Measurements from ENCODE around the gene CFAP65. TPM values are rescaled to one million over a fixed set of nuclear protein-coding genes. Genes with fewer than 3 reads are reported as not detected.

CFAP65 gene
- polyA plus RNA-seq, 12 donors, result 0.08 TPM; not detected in 11

Other genes starting within 250 kb of the CFAP65 start
- gene PRKAG3, start 209.7 kb downstream of the CFAP65 start, polyA plus RNA-seq (ENCODE audit: insufficient read length in 12 of 12), result 10 to 100 TPM in 9 of 12 donors, 1 to 10 TPM in 2, not detected in 1; 7.4 to 35.9 (median 25.3) TPM
- 1 to 10 TPM in 2 of 12 donors, under 1 TPM in 3, not detected in 7; 0.09 to 9.6 (median 0.78) TPM for gene WNT6, start 181.7 kb downstream of the CFAP65 start, polyA plus RNA-seq (ENCODE audit: insufficient read length in 12 of 12)
- 1 to 10 TPM in 2 of 12 donors, under 1 TPM in 5, not detected in 5; 0.08 to 5.2 (median 0.37) TPM for gene WNT10A, start 160.7 kb downstream of the CFAP65 start, polyA plus RNA-seq (ENCODE audit: insufficient read length in 12 of 12)
- under 1 TPM in 3 of 12 donors, not detected in 9; 0.07 to 0.19 (median 0.07) TPM for gene CDK5R2, start 81.8 kb downstream of the CFAP65 start, polyA plus RNA-seq (ENCODE audit: insufficient read length in 12 of 12)
- gene FEV, start 56.3 kb downstream of the CFAP65 start, polyA plus RNA-seq (ENCODE audit: insufficient read length in 12 of 12), result 1 to 10 TPM in 1 of 12 donors, under 1 TPM in 6, not detected in 5; 0.09 to 5.7 (median 0.17) TPM
- gene CRYBA2, start 48.1 kb downstream of the CFAP65 start, polyA plus RNA-seq (ENCODE audit: insufficient read length in 12 of 12), result not detected
- 10 to 100 TPM in 1 of 12 donors, under 1 TPM in 2, not detected in 9; 0.09 to 23.0 (median 0.30) TPM for gene IHH, start 19.4 kb upstream of the CFAP65 start, polyA plus RNA-seq (ENCODE audit: insufficient read length in 12 of 12)
- 10 to 100 TPM in 11 of 12 donors, not detected in 1; 12.2 to 17.1 (median 14.7) TPM for gene NHEJ1, start 119.3 kb upstream of the CFAP65 start, polyA plus RNA-seq (ENCODE audit: insufficient read length in 12 of 12)
- gene SLC23A3, start 128.5 kb upstream of the CFAP65 start, polyA plus RNA-seq (ENCODE audit: insufficient read length in 12 of 12), result 1 to 10 TPM in 7 of 12 donors, under 1 TPM in 3, not detected in 2; 0.53 to 3.4 (median 1.1) TPM
- gene CNPPD1, start 135.4 kb upstream of the CFAP65 start, polyA plus RNA-seq (ENCODE audit: insufficient read length in 12 of 12), result 10 to 100 TPM in 11 of 12 donors, not detected in 1; 28.7 to 52.0 (median 32.5) TPM
- gene RETREG2, start 136.8 kb upstream of the CFAP65 start, polyA plus RNA-seq (ENCODE audit: insufficient read length in 12 of 12), result 10 to 100 TPM in 11 of 12 donors, not detected in 1; 34.8 to 80.3 (median 43.3) TPM
- gene ZFAND2B, start 165.3 kb upstream of the CFAP65 start, polyA plus RNA-seq (ENCODE audit: insufficient read length in 12 of 12), result 10 to 100 TPM in 11 of 12 donors, not detected in 1; 16.5 to 36.6 (median 24.2) TPM
- 10 to 100 TPM in 11 of 12 donors, not detected in 1; 28.3 to 42.0 (median 29.6) TPM for gene ABCB6, start 177.4 kb upstream of the CFAP65 start, polyA plus RNA-seq (ENCODE audit: insufficient read length in 12 of 12)
- 10 to 100 TPM in 11 of 12 donors, not detected in 1; 26.7 to 49.9 (median 31.6) TPM for gene ATG9A, start 188.1 kb upstream of the CFAP65 start, polyA plus RNA-seq (ENCODE audit: insufficient read length in 12 of 12)
- 10 to 100 TPM in 11 of 12 donors, not detected in 1; 16.1 to 60.7 (median 24.1) TPM for gene ANKZF1, start 188.3 kb upstream of the CFAP65 start, polyA plus RNA-seq (ENCODE audit: insufficient read length in 12 of 12)
- 10 to 100 TPM in 1 of 12 donors, 1 to 10 TPM in 9, not detected in 2; 3.4 to 11.6 (median 5.4) TPM for gene GLB1L, start 203.9 kb upstream of the CFAP65 start, polyA plus RNA-seq (ENCODE audit: insufficient read length in 12 of 12)
- gene STK16, start 204.0 kb upstream of the CFAP65 start, polyA plus RNA-seq (ENCODE audit: insufficient read length in 12 of 12), result 10 to 100 TPM in 11 of 12 donors, not detected in 1; 13.6 to 36.2 (median 17.0) TPM
- under 1 TPM in 3 of 12 donors, not detected in 9; 0.21 to 0.24 (median 0.23) TPM for gene TUBA4B, start 211.7 kb upstream of the CFAP65 start, polyA plus RNA-seq (ENCODE audit: insufficient read length in 12 of 12)
- 100 to 1,000 TPM in 10 of 12 donors, 10 to 100 TPM in 1, not detected in 1; 75.2 to 146 (median 120) TPM for gene TUBA4A, start 212.4 kb upstream of the CFAP65 start, polyA plus RNA-seq (ENCODE audit: insufficient read length in 12 of 12)
- gene DNAJB2, start 237.8 kb upstream of the CFAP65 start, polyA plus RNA-seq (ENCODE audit: insufficient read length in 12 of 12), result 10 to 100 TPM in 11 of 12 donors, not detected in 1; 66.8 to 96.2 (median 82.4) TPM

Data from muscle of arm (tissue), 12 donors.